ENCODE results near the gene EFL1.
"Not testable (repeated sequence)": the region's sequence is repeated elsewhere in the genome, so short reads cannot be mapped to it uniquely, and the experiment has no call there.

EFL1 gene

DNA sequence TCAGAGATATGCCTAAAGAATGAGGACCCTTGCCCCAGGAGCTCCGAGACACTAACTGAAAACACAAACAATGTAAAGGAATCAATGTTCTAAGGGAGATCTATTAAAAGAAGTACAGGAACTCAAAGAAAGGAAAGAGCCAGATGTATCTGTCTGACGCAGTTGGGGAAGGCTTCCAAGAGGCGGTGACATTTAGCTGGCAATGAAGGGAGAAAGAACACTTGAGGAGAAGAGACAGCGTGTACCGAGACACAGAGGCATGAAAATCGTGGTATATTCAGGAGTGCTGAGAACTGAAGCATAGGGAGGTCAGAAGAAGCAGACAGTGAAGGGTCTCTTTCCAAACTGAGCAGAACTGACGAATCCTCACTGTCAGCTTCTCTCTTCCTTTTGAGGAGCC is 66.7 kb downstream of the EFL1 start:
- not testable (repeated sequence) for DNase-seq

- not testable (repeated sequence) for DNase-seq
Measured at GRCh38 chr15:82194488-82194887, 68.0 kb downstream of the EFL1 start.

DNA sequence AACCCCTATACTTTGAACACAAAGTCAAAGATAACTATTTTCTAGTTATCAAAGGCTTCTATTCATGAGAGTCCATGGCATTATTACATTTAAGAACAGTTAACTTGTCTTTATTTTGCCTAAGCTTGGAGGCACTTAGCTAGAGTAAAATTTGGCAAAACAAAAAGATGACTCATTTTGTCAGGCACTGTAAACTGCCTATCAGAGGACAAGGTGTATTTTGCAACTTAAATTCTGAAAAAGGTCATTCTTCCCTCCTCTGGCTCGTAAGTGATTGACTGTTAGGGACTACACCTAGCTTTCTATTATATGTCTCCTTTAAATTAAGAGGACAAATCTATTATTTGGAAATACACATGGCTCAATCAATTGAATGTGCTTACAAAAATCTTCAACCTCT is 69.1 kb downstream of the EFL1 start:
- DNase-seq, result not testable (repeated sequence)

GRCh38 chr15:82192394-82192793 is 70.1 kb downstream of the EFL1 start:
- not testable (repeated sequence) for DNase-seq

DNA sequence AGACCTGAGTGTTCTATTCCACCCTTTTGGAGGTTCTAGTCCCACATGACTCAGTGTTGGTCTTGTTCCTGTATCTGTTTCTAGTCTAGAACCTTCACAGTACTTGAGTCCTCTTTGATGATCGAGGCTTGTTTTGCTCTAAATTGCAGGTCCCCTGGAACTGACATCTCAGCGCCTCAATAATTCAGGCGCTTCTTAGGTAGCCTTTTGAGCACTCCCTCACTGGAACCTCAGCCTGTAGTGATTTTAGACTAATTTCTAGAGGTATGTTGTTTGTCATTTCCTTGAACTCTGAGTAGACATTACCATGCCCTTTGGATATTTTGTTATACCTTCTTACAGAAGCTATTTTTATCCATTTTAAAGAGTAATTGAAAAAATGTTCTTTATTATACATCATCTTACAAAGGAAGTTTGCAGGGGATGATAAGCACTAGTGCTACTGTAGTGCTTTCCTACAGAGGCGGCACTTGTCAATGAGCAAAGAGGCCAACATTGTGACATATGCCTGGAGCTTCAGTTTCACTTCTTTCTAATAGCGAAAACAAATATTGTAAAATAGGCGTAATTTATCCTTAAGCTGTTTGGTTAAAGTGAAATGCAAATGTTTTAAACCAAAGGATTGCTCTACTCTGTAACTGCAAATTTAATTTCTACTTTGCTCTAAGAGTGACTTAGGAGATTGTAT is 75.7 kb downstream of the EFL1 start:
- DNase-seq, result peak; percentile 73

DNA sequence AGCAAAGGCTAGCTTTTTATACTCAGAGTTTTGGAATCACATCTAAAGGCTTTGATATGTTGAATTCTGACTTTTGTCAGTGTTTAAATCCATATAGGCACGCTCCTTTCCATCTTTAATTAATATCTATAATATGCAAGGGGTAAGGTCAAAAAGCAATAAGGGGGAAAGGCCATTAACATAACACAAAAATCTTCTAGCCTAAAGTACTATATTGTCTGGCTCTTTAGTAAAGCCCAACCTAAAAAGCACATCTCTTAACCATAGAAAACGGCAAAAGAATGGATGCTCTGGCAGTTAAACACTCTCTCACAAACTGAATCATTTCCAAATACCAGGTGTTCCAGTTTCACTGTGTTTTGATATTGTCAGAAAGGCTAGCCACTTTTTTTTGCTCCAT is 76.4 kb downstream of the EFL1 start:
- no peak for DNase-seq

GRCh38 chr15:82184776-82185175 is 77.8 kb downstream of the EFL1 start:
- no peak for DNase-seq

- DNase-seq, result no peak
Measured at GRCh38 chr15:82184355-82184754, 78.2 kb downstream of the EFL1 start.

DNA sequence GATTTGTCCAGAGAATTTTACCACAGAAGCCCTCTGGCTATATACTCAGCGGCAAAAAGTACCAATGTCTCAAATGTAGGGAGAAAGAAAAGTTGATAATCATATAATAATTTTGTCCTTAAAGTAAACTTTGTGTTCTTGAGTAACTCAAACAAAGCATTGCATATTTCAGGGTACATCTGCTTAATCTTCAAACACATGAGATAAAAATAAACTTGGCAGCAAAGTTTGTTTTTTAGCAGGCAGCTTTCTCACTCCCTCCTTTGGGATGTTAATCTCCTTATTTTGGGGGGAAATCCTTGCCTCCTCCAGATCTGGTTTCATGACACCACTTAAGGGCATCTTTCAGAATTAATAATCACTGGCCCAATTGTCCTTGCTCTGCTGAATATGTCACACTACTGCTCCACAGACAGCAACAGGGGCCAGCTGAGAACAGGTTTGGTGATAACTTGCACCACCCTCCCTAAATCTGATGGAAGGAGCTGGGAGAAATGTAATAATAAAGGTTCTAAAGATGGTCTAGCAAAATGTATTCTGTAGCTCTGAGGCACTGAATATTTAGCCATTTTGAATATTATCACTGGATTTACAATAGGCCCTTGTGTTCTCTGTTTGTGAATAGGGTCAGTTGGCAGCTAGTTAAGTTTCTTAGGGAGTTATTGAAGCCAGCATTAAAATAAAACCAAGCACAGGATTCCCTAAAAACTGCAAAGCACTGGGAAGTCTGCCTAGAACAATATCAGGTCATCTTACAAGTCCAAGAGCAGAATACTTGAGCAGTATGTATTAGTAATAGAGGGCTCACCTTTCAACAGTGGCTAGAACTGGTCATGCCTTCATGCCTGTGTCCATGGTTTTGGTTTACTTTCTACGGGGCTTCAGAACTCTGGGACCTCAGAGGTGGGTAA is 79.2 kb downstream of the EFL1 start:
- DNase-seq, result no peak

GRCh38 chr15:82181371-82181770 is 81.2 kb downstream of the EFL1 start:
- DNase-seq, result no peak

DNA sequence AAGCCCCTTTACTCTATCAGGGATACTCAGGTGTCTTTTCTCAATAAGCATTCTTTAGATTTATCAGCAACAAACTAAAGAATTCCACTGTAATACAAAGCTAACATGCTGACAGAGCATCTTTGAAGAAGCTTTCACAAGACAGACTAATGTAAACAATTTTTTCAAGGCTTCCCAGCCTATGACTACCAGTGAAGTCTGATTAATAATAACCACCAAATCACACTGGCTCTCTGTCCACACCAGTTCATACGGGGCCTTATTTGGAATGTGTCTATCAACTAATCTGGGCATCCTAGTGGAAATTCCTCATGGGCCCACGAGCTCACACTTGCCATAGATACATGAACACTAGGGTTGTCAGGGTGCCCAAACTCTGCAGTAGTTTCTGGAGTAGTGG is 84.5 kb downstream of the EFL1 start:
- DNase-seq, result no peak

- DNase-seq, result no peak
Measured at GRCh38 chr15:82177291-82178010, 85.1 kb downstream of the EFL1 start.

GRCh38 chr15:82176542-82176941 is 86.0 kb downstream of the EFL1 start:
- no peak for DNase-seq

GRCh38 chr15:82174471-82175235 is 87.9 kb downstream of the EFL1 start:
- no peak for DNase-seq

DNA sequence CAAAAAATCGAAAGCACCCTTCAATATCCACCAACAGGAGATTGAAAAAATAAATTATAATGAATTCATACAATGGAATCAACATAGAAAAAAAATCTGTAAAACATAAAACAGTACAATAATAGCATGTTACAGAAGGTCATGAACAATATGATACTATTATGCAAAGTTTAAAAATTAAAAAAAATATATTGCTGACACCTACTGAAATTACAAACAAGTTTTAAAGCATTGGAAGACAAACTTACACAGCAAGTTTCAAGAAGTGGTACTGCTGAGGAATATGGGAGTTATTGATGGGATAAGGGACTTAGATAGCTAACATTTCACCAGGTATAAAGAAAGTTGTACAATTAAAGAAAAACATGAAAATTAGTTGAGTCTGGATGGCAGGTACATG is 89.4 kb downstream of the EFL1 start:
- no peak for DNase-seq

DNA sequence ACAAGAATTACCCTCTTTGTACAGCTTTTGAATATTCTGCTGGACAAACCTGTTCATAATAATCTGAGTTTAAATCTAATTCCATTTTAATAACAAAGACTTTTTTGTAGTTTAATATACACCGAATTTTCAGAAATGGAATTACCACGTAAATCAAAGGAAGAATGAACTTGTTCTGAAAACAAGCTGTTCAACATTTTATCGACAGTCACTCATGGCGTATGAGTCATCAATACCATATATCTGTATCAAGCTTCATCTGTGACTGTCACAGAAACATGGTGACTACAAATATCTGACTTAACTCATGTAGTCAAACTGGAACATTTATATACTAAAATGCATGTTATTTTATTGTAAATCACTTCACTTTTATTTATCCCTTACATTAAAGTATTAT is 90.0 kb downstream of the EFL1 start:
- no peak for DNase-seq

DNA sequence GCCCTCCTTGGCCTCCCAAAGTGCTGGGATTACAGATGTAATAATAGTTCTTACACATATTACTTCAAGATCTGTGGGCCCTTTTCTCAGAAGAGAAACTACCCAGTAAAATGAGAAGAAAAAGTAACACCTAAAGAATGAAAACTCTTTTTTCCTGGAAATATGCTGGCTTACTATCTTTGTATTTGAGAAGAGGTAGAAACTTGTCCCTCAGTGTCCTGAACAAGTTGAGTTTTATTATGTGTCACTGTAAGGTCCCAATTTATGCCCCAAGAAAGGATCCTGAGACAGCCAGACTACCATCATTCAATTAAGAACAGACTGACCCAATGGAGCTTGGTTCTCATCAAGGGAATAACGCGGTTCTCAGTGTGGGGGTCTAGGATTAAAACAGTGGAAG is 93.8 kb downstream of the EFL1 start:
- no peak for DNase-seq

DNA sequence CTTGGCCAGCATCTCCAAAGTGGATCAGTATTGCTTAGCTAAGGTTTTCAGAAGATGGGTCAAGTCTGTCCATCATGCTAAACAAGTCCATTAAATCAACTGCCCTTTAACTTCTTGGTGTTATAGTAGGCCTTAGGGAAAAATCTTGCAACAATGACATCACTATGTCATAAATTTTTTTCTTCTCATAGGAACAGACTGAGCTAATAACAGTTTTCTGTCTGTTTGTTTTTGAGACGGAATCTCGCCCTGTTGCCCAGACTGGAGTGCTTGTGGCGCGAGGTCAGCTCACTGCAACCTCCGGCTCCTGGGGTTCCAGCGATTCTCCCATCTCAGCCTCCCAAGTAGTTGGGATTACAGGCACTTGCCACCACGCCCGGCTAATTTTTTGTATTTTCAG is 94.2 kb downstream of the EFL1 start:
- no peak for DNase-seq

DNA sequence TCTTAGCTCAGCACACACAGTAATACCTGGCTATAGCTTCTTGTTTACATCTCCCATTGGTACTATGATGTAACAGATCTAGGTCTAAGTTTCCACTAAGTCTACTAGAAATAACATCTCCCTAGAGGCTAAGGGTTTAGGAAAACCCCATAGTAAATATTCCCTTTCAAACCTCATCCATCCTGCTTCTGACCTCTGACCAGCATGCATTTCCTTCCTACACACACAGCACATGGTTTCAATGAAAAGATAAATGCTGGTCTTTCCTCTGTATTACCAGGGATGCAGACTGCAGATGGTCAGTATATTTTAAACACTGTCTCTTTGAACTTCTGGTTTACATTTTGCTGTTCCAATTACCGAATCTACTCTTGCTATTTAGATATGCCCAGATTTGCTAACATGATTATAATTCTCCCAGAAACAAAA is 96.6 kb downstream of the EFL1 start:
- DNase-seq, result no peak

DNA sequence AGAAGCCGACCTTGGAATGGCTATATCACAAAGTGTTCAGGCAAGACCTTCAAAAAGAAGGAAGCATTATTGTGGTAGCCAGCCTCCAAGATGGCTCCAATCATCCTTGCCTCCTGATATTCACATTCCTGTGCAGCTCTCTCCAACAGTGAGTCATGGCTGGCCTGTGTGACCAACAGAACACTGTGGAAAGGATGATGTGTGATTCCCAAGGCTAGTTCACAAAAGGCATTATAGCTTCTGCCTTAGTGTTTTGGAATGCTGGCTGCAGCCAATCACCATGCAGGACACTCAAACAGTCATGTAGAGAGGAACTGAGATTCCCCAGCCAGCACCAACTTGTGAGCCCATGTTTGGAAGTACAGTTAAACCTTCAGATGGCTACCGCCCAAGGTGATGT is 102.6 kb downstream of the EFL1 start:
- no peak for DNase-seq

GRCh38 chr15:82158811-82159210 is 103.7 kb downstream of the EFL1 start:
- DNase-seq, result no peak

DNA sequence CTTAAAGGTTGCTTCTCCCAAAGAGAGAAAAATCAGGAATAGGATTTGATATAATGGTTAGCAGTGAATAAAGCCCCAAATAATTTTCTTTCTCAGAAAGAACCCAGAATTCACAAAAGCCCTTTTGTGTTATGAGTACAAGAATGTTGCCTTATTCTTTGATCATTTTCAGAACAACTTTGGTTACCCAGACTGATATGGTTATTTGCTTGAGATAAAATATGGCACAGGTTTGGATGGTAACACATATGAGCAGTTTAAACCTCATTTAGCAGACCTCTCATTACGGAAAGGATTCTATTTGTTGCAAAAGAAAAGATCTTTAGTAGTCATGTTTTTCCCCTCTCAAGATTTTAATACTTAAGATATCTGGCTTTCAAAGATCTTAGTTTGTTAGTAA is 111.9 kb downstream of the EFL1 start:
- no peak for DNase-seq

DNA sequence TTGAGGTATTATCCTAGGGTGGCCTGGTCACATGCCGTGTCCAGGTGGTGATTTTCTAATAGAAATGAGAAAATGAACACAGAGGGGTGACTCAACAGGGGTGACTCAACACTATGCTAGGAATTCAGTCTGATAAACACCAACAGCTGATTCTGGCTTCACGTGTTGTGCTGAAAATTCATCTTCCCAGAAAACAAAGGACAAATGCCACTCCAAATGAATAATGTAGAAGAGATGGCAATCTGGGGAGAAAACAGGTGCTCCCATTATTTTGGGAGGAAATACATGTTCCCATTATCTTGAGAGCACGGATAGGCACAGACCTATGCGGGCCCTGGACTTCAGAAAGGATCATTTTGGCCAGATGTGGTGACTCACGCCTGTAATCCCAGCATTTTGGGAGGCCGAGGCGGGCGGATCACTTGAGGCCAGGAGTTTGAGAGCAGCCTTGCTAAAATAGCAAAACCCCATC is 115.5 kb downstream of the EFL1 start:
- DNase-seq, result no peak

Data from inflammatory macrophage treated with lipopolysaccharide for 1 hour (primary cell).